HepG2 (cell line): ENCODE data around the gene ARPC1A. TPM values are rescaled to one million over a fixed set of nuclear protein-coding genes. Genes with fewer than 3 reads are reported as not detected.

ENCODE experiments used
- BHLHE40 ChIP-seq: IDR thresholded peaks from 2 replicates; pipeline ENCODE4 v1.6.1; 2011; ENCODE audit warnings: low read length, improper control_type of control experiment
- ELF1 ChIP-seq: sonication (generic); formaldehyde crosslinking; IDR thresholded peaks from 2 replicates; pipeline ENCODE4 v1.4.0; 2020; ENCODE audit warnings: missing genetic modification reagents
- HMGA1 ChIP-seq: sonication (generic); formaldehyde crosslinking; conservative IDR thresholded peaks from 2 replicates; pipeline ENCODE4 v1.4.0; 2020; ENCODE audit warnings: missing genetic modification reagents
- KDM5A ChIP-seq: fragments of 200-600 bp; sonication (generic); IDR thresholded peaks from 2 replicates; pipeline ENCODE4 v1.7.0; 2018; ENCODE audit warnings: antibody characterized with exemption, mild to moderate bottlenecking, low read length, borderline replicate concordance
- MXD4 ChIP-seq: IDR thresholded peaks from 2 replicates; pipeline ENCODE4 v1.6.1; 2016; ENCODE audit warnings: mild to moderate bottlenecking, missing biosample characterization, missing genetic modification reagents
- SIN3B ChIP-seq: fragments of 150-350 bp; IDR thresholded peaks from 2 replicates; pipeline ENCODE4 v1.6.1; 2014; ENCODE audit warnings: low read length
- SRSF4 ChIP-seq: fragments of 200-400 bp; formaldehyde crosslinking; IDR thresholded peaks from one replicate; pipeline ENCODE4 v1.6.1; 2018; ENCODE audit warnings: mild to moderate bottlenecking, low read depth, low read length, moderate library complexity; ENCODE audit not compliant: poor library complexity, severe bottlenecking
- ZNF124 ChIP-seq: sonication (generic); formaldehyde crosslinking; IDR thresholded peaks from 2 replicates; pipeline ENCODE4 v1.4.0; 2020; ENCODE audit warnings: missing genetic modification reagents
- ZNF292 ChIP-seq: sonication (generic); formaldehyde crosslinking; IDR thresholded peaks from 2 replicates; pipeline ENCODE4 v1.8.1; 2022; ENCODE audit warnings: mild to moderate bottlenecking, low read depth, missing genetic modification reagents, borderline replicate concordance
- ZNF446 ChIP-seq: sonication (generic); formaldehyde crosslinking; IDR thresholded peaks from 2 replicates; pipeline ENCODE4 v1.5.0; 2020; ENCODE audit warnings: mild to moderate bottlenecking, missing genetic modification reagents
- ZNF570 ChIP-seq: sonication (generic); formaldehyde crosslinking; IDR thresholded peaks from 2 replicates; pipeline ENCODE4 v1.4.0; 2020; ENCODE audit warnings: mild to moderate bottlenecking, missing genetic modification reagents, borderline replicate concordance
- ZNF607 ChIP-seq: sonication (generic); formaldehyde crosslinking; IDR thresholded peaks from 2 replicates; pipeline ENCODE4 v1.5.1; 2020; ENCODE audit warnings: missing genetic modification reagents, mild to moderate bottlenecking, borderline replicate concordance
- ZNF781 ChIP-seq: sonication (generic); formaldehyde crosslinking; IDR thresholded peaks from 2 replicates; pipeline ENCODE4 v1.5.1; 2020; ENCODE audit warnings: borderline replicate concordance, mild to moderate bottlenecking, missing genetic modification reagents; ENCODE audit errors: not compliant biosample characterization
- ZNF839 ChIP-seq: sonication (generic); formaldehyde crosslinking; IDR thresholded peaks from 2 replicates; pipeline ENCODE4 v1.4.0; 2020; ENCODE audit warnings: missing genetic modification reagents, mild to moderate bottlenecking, borderline replicate concordance
- polyA plus RNA-seq, 8 experiments: library from polyadenylated mRNA; depleted of rRNA in 3 of 8; stranded (reverse) in 7 of 8; unstranded in 1 of 8; fragments of >200 nt; fragmentation: Illumina TruSeq in 4 of 8; extraction: Trizol in 4 of 8; gene quantifications; 2 replicates each; pipeline versions ENCODE4 v1.2.1 to v1.2.3, GENCODE V29; 2011 to 2016; ENCODE audit warnings: low read depth in 4 of 8, missing spikeins in 1 of 8, mixed read lengths in 1 of 8; ENCODE audit not compliant: insufficient read depth in 1 of 8
- total RNA-seq, 5 experiments: library from RNA; depleted of rRNA; stranded (reverse); fragments of >200 nt; fragmentation: Illumina TruSeq; extraction: Trizol; gene quantifications; 2 replicates each; pipeline ENCODE4 v1.2.3, GENCODE V29; 2016; ENCODE audit warnings: low read depth in 1 of 5
- TF ChIP-seq, protein P1 (sequence below): sonication (generic); formaldehyde crosslinking; IDR thresholded peaks from 2 replicates; pipeline ENCODE4 v1.4.0; 2020; ENCODE audit warnings: missing genetic modification reagents; ENCODE audit errors: not compliant biosample characterization
- TF ChIP-seq, protein P2 (sequence below): sonication (generic); formaldehyde crosslinking; IDR thresholded peaks from 2 replicates; pipeline ENCODE4 v1.4.0; 2020; ENCODE audit warnings: missing genetic modification reagents
- TF ChIP-seq, protein P3 (sequence below): sonication (generic); formaldehyde crosslinking; IDR thresholded peaks from 2 replicates; pipeline ENCODE4 v1.8.1; 2023; ENCODE audit warnings: mild to moderate bottlenecking, moderate library complexity, missing genetic modification reagents
- TF ChIP-seq, protein P4 (sequence below): sonication (generic); formaldehyde crosslinking; IDR thresholded peaks from 2 replicates; pipeline ENCODE4 v1.5.0; 2020; ENCODE audit warnings: missing genetic modification reagents, mild to moderate bottlenecking, borderline replicate concordance
- TF ChIP-seq, protein P5 (sequence below): sonication (generic); formaldehyde crosslinking; IDR thresholded peaks from 2 replicates; pipeline ENCODE4 v1.5.0; 2020; ENCODE audit warnings: missing genetic modification reagents

Gene ARPC1A
- total and polyA plus RNA-seq, 2 of the 13 experiments (the other 11 are each of a cell fraction or from before 2014, with no cell fraction given), result 44.3 to 88.5 TPM

DNA sequence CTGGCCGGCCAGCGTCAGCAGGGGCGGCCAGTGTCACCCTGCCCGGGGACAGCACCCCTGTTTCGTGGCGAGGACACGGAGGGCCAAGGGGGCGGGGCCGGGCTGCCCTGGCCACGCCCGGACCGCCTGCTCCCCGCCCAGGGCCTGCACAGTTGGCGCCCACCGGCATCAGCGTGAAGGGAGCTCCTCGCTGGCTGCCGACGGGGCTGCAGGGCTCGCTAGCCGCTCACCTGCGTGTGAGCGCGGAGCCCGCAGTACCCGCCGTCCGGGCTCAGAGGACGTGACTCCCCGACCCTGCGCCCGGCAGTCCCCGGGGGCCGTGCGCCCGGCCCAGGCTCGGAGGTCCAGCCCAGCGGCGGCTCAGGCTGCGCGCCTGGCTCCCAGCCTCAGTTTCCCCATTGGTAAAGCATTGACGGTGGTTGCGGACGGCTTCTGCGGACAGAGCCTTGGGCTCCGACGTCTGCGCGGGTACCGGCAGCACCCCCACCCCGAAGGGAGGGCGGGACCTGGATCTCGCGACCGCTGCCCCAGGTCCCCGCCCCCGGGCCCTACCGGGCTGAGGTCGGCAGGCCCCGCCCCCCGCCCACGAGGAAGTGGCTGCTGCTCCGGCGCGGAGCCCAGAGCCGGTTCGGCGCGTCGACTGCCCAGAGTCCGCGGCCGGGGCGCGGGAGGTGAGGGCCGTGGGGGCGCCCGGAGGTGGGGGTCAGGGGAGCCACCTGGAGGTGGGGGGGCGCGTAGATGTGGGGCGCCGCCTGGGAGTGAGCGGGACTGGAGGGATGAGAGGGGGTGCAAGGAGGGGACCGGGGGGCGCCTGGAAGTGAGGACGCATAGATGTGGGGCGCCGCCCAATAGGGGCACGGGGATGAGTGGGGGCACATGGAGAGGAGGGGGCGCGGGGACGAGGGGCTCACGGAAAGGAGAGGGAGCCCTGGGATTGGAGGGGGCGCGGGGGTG lies 48.7 kb downstream of the ARPC1A start, which contains the start of gene ARPC1B (continued):
- TF ChIP-seq, protein P1, sequence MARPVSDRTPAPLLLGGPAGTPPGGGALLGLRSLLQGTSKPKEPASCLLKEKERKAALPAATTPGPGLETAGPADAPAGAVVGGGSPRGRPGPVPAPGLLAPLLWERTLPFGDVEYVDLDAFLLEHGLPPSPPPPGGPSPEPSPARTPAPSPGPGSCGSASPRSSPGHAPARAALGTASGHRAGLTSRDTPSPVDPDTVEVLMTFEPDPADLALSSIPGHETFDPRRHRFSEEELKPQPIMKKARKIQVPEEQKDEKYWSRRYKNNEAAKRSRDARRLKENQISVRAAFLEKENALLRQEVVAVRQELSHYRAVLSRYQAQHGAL, result no peak
- TF ChIP-seq, protein P2, sequence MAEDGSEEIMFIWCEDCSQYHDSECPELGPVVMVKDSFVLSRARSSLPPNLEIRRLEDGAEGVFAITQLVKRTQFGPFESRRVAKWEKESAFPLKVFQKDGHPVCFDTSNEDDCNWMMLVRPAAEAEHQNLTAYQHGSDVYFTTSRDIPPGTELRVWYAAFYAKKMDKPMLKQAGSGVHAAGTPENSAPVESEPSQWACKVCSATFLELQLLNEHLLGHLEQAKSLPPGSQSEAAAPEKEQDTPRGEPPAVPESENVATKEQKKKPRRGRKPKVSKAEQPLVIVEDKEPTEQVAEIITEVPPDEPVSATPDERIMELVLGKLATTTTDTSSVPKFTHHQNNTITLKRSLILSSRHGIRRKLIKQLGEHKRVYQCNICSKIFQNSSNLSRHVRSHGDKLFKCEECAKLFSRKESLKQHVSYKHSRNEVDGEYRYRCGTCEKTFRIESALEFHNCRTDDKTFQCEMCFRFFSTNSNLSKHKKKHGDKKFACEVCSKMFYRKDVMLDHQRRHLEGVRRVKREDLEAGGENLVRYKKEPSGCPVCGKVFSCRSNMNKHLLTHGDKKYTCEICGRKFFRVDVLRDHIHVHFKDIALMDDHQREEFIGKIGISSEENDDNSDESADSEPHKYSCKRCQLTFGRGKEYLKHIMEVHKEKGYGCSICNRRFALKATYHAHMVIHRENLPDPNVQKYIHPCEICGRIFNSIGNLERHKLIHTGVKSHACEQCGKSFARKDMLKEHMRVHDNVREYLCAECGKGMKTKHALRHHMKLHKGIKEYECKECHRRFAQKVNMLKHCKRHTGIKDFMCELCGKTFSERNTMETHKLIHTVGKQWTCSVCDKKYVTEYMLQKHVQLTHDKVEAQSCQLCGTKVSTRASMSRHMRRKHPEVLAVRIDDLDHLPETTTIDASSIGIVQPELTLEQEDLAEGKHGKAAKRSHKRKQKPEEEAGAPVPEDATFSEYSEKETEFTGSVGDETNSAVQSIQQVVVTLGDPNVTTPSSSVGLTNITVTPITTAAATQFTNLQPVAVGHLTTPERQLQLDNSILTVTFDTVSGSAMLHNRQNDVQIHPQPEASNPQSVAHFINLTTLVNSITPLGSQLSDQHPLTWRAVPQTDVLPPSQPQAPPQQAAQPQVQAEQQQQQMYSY (CRISPR knock-in tag), result no peak
- TF ChIP-seq ZNF292 (CRISPR knock-in tag), result no peak
- 0 out of 2 replicates have a peak, but pooled peaks have one; percentile 22 for TF ChIP-seq ELF1 (CRISPR knock-in tag)
- no peak for TF ChIP-seq SIN3B
- TF ChIP-seq, protein P3, sequence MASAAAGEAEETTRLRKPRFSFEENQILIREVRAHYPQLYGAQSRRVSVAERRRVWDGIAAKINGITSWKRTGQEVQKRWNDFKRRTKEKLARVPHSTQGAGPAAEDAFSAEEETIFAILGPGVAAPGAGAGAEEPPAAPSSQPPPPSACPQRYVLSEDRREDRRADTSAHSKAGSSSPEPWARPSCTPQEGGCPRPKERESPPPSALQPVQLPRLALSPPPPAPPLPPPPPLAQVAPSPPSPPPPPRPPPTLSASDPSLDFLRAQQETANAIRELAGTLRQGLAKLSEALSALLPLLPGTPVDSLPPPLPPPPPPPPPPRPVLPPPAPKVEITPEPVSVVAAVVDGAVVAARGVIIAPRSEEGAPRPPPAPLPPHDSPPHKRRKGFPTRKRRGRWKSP (CRISPR knock-in tag), result no peak
- TF ChIP-seq ZNF570 (CRISPR knock-in tag), result no peak
- no peak for TF ChIP-seq ZNF124 (CRISPR knock-in tag)
- TF ChIP-seq, protein P4, sequence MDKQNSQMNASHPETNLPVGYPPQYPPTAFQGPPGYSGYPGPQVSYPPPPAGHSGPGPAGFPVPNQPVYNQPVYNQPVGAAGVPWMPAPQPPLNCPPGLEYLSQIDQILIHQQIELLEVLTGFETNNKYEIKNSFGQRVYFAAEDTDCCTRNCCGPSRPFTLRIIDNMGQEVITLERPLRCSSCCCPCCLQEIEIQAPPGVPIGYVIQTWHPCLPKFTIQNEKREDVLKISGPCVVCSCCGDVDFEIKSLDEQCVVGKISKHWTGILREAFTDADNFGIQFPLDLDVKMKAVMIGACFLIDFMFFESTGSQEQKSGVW (CRISPR knock-in tag), result no peak
- TF ChIP-seq SRSF4, result no peak
- no peak for TF ChIP-seq BHLHE40
- no peak for TF ChIP-seq ZNF781
- TF ChIP-seq MXD4 (CRISPR knock-in tag), result no peak
- TF ChIP-seq ZNF607 (CRISPR knock-in tag), result no peak
- no peak for TF ChIP-seq ZNF446
- TF ChIP-seq, protein P5, sequence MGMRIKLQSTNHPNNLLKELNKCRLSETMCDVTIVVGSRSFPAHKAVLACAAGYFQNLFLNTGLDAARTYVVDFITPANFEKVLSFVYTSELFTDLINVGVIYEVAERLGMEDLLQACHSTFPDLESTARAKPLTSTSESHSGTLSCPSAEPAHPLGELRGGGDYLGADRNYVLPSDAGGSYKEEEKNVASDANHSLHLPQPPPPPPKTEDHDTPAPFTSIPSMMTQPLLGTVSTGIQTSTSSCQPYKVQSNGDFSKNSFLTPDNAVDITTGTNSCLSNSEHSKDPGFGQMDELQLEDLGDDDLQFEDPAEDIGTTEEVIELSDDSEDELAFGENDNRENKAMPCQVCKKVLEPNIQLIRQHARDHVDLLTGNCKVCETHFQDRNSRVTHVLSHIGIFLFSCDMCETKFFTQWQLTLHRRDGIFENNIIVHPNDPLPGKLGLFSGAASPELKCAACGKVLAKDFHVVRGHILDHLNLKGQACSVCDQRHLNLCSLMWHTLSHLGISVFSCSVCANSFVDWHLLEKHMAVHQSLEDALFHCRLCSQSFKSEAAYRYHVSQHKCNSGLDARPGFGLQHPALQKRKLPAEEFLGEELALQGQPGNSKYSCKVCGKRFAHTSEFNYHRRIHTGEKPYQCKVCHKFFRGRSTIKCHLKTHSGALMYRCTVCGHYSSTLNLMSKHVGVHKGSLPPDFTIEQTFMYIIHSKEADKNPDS (CRISPR knock-in tag), result peak; percentile 60; the same call in 1 of the 2 replicates
- TF ChIP-seq HMGA1, result no peak
- TF ChIP-seq ZNF839 (CRISPR knock-in tag), result no peak
- TF ChIP-seq KDM5A, result peak; percentile 56; the same call in 1 of the 2 replicates
